Adipose tissue (tissue), 3 donors: Measurements from ENCODE around the gene PIGQ. TPM values are rescaled to one million over a fixed set of nuclear protein-coding genes. Genes with fewer than 3 reads are reported as not detected.

ENCODE experiments used
- H3K27ac ChIP-seq: one replicate; pipeline ENCODE4 v1.5.1; 2013; ENCODE audit warnings: low read depth, low read length
- WGBS, 3 donors: extraction: QIAGEN DNeasy Blood & Tissue Kit; methylation state at CpG; one replicate each; pipeline ENCODE4 v1.1.7; 2013; 5-methylcytosine and 5-hydroxymethylcytosine counted together
- polyA plus RNA-seq, 3 donors: library from polyadenylated mRNA; stranded (reverse); fragments of 200-250 nt; gene quantifications; one replicate each; pipeline ENCODE4 v1.2.3, GENCODE V29; 2013
- donor health status: healthy with polysubstance abuse.
- donor health status: Bipolar disorder and iron deficiency.
- donor health status: healthy.

Gene PIGQ
- polyA plus RNA-seq, 3 donors: 36.6 to 47.7 (median 37.6) TPM

DNA sequence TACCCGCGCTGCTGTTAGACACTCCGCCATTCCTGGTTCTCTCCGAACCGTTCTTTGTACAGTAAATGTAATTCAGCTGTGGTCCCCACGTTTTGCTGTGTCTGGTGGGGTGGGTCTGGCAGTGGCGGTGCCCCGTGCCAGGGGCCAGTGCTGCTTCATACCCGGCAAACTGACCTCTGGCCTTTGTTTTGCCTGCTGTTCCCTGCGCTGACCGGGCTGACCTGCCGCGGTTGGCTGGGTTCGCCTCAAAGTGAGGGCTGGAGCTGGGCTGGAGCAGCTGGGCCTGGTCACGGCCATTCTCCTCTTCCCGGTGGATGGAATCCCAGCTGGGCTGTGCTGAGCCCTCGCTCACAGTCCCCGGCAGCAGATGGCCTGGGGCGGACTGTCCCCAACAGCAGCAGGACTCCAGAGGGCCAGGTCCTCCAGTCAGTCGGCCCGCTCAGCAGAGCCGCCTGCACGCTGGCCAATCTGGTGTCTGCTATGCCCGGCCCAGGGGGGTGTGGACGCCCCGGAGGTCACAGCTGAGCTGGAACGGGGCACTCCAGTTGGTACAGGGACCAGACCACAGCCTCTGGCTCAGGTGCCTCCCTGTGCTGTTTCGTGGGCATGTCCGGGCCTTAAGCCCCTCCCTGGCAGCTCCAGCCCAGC is 59.5 kb downstream of the PIGQ start:
- H3K27ac ChIP-seq: no peak overlapping the region
- 71 to 75% (median 75%) methylated on average over 29 of the region's 29 CpGs for WGBS, 3 donors

DNA sequence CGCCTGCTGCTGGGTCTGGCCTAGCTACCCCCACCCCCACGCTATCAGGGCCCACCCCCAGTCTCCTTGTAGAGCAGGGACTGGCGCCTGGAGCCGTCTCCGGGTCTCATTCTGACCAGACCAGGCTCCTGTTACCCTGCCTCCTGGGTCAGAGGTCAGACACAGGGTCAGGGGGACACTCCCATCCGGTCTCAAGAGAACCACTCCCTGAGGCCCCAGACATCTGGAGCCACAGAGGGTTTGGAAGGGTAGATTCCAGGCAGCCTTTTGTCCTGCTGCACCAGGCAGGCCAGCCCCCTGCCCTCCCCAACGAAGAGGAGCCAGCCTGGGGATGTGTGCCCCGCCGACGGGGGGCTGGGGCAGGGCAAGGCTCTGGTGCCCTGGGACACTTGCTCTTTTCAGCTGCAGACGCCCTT is 60.1 kb downstream of the PIGQ start:
- H3K27ac ChIP-seq: no peak overlapping the region

DNA sequence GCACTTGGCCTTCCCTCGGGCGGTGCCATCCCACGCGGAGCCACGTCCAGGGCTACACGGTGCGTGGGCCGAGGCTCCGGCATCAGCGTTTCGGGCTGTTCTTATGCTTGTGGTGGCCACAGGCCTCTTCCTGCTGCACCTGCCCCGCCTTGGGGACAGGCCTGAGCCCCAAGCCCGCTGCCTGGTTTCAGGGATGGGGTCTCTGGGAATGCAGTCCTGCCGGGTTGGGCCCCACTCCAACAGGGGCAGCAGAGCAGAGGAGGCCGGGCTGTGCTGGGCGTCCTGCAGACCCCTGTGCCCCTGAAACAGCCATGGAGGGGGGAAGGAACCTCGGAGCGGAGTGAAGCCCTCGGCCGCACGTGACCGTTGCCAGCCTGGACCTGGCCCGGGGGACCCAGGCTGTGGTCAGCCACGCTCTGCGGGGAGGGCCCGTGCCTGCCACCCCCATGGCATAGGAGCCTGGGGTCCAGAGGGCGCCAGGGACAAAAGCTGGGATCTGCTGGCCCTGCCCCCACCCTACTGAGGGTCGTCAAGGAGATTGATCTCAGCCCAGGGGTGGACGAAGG is 60.6 kb downstream of the PIGQ start:
- WGBS, 3 donors: 31 to 61% (median 32%) methylated on average over 28 to 29 of the region's 29 CpGs
- no peak overlapping the region for H3K27ac ChIP-seq

More for the DNA sequence above, 60.1 kb downstream of the PIGQ start:
- 40 to 65% (median 48%) methylated on average over 11 of the region's 11 CpGs for WGBS, 3 donors

DNA sequence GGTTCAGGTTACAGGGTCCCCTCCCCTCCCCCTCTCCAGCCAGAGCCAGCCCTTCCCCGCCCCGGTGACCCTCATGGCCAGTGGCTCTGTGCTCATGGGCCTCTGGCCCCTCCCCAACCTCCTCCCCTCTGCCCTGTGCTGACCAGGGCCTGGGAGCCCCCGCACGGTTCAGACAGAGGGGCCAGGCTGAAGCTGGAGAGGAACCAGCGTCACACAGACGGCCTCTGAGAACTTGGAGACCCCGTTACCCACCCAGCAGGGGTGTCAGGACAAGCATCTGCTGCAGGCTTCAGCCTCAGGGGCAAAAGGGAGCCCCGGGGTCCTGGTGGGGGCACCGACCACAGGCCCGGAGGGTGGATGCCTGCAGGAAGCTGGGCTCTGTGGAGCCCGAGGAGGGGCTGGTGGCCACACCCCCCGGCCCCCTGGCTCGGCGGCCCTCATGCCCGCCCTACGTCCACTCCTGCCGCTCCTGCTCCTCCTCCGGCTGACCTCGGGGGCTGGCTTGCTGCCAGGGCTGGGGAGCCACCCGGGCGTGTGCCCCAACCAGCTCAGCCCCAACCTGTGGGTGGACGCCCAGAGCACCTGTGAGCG is 61.1 kb downstream of the PIGQ start, which contains the start of gene WFIKKN1:
Gene WFIKKN1 (plus strand): TSS at position 171 of the 591 bp plus-strand sequence. CDS start 269 bp downstream, at position 440.
- 1 to 6% (median 3%) methylated on average over 15 to 23 of the region's 23 CpGs for WGBS, 3 donors

DNA sequence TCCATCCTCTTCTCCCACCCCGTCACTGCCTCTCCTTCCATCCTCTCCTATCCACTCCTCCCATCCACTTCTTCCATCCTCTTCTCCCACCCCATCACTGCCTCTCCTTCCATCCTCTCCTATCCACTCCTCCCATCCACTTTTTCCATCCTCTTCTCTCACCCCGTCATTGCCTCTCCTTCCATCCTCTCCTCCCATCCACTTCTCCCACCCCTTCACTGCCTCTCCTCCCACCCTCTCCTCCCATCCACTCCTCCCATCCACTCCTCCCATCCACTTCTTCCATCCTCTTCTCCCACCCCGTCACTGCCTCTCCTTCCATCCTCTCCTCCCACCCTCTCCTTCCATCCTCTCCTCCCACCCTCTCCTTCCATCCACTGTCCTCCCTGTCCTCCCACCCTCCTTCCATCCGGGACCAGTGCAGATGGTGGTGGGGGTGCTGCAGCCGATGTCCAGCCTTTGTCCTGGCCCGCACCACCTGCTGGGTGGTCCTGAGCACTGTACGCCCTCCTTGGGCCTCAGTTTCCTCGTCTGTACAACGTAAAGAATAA is 62.1 kb downstream of the PIGQ start:
- no peak overlapping the region for H3K27ac ChIP-seq
- WGBS, 3 donors: 57 to 65% (median 57%) methylated on average over 9 of the region's 9 CpGs

More for the DNA sequence above, 61.1 kb downstream of the PIGQ start, which contains the start of gene WFIKKN1:
- H3K27ac ChIP-seq: no peak within 1 kb of the TSS

DNA sequence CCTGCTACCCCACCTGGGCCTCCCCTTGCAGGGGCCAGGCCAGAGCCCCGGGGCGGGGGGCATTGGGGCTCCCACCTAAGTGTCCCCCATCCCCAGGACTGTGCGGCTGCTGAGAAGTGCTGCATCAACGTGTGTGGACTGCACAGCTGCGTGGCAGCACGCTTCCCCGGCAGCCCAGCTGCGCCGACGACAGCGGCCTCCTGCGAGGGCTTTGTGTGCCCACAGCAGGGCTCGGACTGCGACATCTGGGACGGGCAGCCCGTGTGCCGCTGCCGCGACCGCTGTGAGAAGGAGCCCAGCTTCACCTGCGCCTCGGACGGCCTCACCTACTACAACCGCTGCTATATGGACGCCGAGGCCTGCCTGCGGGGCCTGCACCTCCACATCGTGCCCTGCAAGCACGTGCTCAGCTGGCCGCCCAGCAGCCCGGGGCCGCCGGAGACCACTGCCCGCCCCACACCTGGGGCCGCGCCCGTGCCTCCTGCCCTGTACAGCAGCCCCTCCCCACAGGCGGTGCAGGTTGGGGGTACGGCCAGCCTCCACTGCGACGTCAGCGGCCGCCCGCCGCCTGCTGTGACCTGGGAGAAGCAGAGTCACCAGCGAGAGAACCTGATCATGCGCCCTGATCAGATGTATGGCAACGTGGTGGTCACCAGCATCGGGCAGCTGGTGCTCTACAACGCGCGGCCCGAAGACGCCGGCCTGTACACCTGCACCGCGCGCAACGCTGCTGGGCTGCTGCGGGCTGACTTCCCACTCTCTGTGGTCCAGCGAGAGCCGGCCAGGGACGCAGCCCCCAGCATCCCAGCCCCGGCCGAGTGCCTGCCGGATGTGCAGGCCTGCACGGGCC is 62.9 kb downstream of the PIGQ start:
- H3K27ac ChIP-seq: no peak overlapping the region
- WGBS, 3 donors: 93 to 95% (median 93%) methylated on average over 63 to 67 of the region's 67 CpGs

DNA sequence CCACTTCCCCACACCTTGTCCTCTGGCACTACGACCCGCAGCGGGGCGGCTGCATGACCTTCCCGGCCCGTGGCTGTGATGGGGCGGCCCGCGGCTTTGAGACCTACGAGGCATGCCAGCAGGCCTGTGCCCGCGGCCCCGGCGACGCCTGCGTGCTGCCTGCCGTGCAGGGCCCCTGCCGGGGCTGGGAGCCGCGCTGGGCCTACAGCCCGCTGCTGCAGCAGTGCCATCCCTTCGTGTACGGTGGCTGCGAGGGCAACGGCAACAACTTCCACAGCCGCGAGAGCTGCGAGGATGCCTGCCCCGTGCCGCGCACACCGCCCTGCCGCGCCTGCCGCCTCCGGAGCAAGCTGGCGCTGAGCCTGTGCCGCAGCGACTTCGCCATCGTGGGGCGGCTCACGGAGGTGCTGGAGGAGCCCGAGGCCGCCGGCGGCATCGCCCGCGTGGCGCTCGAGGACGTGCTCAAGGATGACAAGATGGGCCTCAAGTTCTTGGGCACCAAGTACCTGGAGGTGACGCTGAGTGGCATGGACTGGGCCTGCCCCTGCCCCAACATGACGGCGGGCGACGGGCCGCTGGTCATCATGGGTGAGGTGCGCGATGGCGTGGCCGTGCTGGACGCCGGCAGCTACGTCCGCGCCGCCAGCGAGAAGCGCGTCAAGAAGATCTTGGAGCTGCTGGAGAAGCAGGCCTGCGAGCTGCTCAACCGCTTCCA is 63.7 kb downstream of the PIGQ start:
- WGBS, 3 donors: 96 to 97% (median 96%) methylated on average over 62 to 74 of the region's 74 CpGs
- H3K27ac ChIP-seq: no peak overlapping the region

Other genes with a start within 250 kb of the PIGQ start
- 10 to 100 TPM; 11.8 to 18.4 (median 15.8) TPM for gene AXIN1, start 217.2 kb upstream of the PIGQ start, polyA plus RNA-seq
- gene MRPL28, start 199.4 kb upstream of the PIGQ start, polyA plus RNA-seq: 10 to 100 TPM; 36.6 to 75.1 (median 70.4) TPM
- gene PGAP6, start 188.0 kb upstream of the PIGQ start, polyA plus RNA-seq: 10 to 100 TPM; 33.2 to 53.3 (median 47.0) TPM
- gene NME4, start 172.8 kb upstream of the PIGQ start, polyA plus RNA-seq: 100 to 1,000 TPM in 2 of 3 donors, 10 to 100 TPM in 1; 30.1 to 223 (median 130) TPM
- gene DECR2, start 168.1 kb upstream of the PIGQ start, polyA plus RNA-seq: 10 to 100 TPM; 11.9 to 22.8 (median 20.2) TPM
- 10 to 100 TPM; 20.7 to 27.3 (median 21.9) TPM for gene RAB11FIP3, start 144.3 kb upstream of the PIGQ start, polyA plus RNA-seq
- 10 to 100 TPM; 20.4 to 31.4 (median 30.6) TPM for gene CAPN15, start 42.3 kb upstream of the PIGQ start, polyA plus RNA-seq
- gene PRR35, start 9.6 kb upstream of the PIGQ start, polyA plus RNA-seq: under 1 TPM in 1 of 3 donors, not detected in 2; 0.20 TPM
- gene NHLRC4, start 3.0 kb upstream of the PIGQ start, polyA plus RNA-seq: 1 to 10 TPM in 1 of 3 donors, under 1 TPM in 2; 0.22 to 1.3 (median 0.61) TPM
- 10 to 100 TPM; 16.0 to 42.5 (median 21.2) TPM for gene RAB40C, start 20.1 kb downstream of the PIGQ start, polyA plus RNA-seq
- gene WFIKKN1, start 61.0 kb downstream of the PIGQ start, polyA plus RNA-seq: under 1 TPM; 0.25 to 0.85 (median 0.67) TPM
- gene METTL26, start 66.3 kb downstream of the PIGQ start, polyA plus RNA-seq: 100 to 1,000 TPM in 2 of 3 donors, 10 to 100 TPM in 1; 65.0 to 125 (median 109) TPM
- 10 to 100 TPM; 23.6 to 57.6 (median 42.6) TPM for gene MCRIP2, start 71.9 kb downstream of the PIGQ start, polyA plus RNA-seq
- 10 to 100 TPM; 12.1 to 14.8 (median 13.7) TPM for gene WDR90, start 79.4 kb downstream of the PIGQ start, polyA plus RNA-seq
- 100 to 1,000 TPM in 1 of 3 donors, 10 to 100 TPM in 2; 67.7 to 107 (median 85.5) TPM for gene RHOT2, start 98.2 kb downstream of the PIGQ start, polyA plus RNA-seq
- gene RHBDL1, start 105.7 kb downstream of the PIGQ start, polyA plus RNA-seq: under 1 TPM in 2 of 3 donors, not detected in 1; 0.59 to 0.71 TPM
- gene STUB1, start 110.4 kb downstream of the PIGQ start, polyA plus RNA-seq: 100 to 1,000 TPM in 2 of 3 donors, 10 to 100 TPM in 1; 85.4 to 145 (median 139) TPM
- 10 to 100 TPM; 36.8 to 77.7 (median 44.9) TPM for gene JMJD8, start 114.4 kb downstream of the PIGQ start, polyA plus RNA-seq
- gene WDR24, start 120.4 kb downstream of the PIGQ start, polyA plus RNA-seq: 1 to 10 TPM; 3.8 to 7.4 (median 5.1) TPM
- 1 to 10 TPM in 1 of 3 donors, under 1 TPM in 2; 0.22 to 2.5 (median 0.37) TPM for gene FBXL16, start 135.8 kb downstream of the PIGQ start, polyA plus RNA-seq
- 10 to 100 TPM; 21.3 to 34.1 (median 22.2) TPM for gene METRN, start 145.2 kb downstream of the PIGQ start, polyA plus RNA-seq
- gene ANTKMT, start 151.2 kb downstream of the PIGQ start, polyA plus RNA-seq: 10 to 100 TPM; 10.1 to 33.4 (median 26.0) TPM
- gene CCDC78, start 156.5 kb downstream of the PIGQ start, polyA plus RNA-seq: 1 to 10 TPM in 1 of 3 donors, under 1 TPM in 2; 0.42 to 2.1 (median 0.98) TPM
- gene HAGHL, start 157.1 kb downstream of the PIGQ start, polyA plus RNA-seq: 1 to 10 TPM; 2.0 to 2.6 (median 2.5) TPM
- gene CIAO3, start 171.0 kb downstream of the PIGQ start, polyA plus RNA-seq: 10 to 100 TPM; 16.0 to 23.7 (median 19.0) TPM
- gene MSLN, start 190.8 kb downstream of the PIGQ start, polyA plus RNA-seq: 10 to 100 TPM in 2 of 3 donors, under 1 TPM in 1; 0.49 to 14.2 (median 13.2) TPM
- 10 to 100 TPM; 10.5 to 16.7 (median 10.8) TPM for gene RPUSD1, start 218.4 kb downstream of the PIGQ start, polyA plus RNA-seq
- gene CHTF18, start 218.7 kb downstream of the PIGQ start, polyA plus RNA-seq: 10 to 100 TPM in 1 of 3 donors, 1 to 10 TPM in 2; 7.3 to 12.6 (median 8.0) TPM
- not detected for gene GNG13, start 230.8 kb downstream of the PIGQ start, polyA plus RNA-seq